Ishikawa (cell line): ENCODE data around the gene LILRA1.

Source experiments
- EGR1 ChIP-seq: IDR thresholded peaks from 2 replicates; pipeline ENCODE4 v1.6.1; 2012
- TAF1 ChIP-seq: IDR thresholded peaks from 2 replicates; pipeline ENCODE4 v1.6.1; 2012; ENCODE audit warnings: low read depth, mild to moderate bottlenecking
- TCF12 ChIP-seq: IDR thresholded peaks from 2 replicates; pipeline ENCODE4 v1.6.1; 2012; ENCODE audit warnings: low read depth
- TF ChIP-seq, protein P1 (sequence below): IDR thresholded peaks from 2 replicates; pipeline ENCODE4 v1.6.1; 2012; ENCODE audit warnings: low read depth, mild to moderate bottlenecking
- TF ChIP-seq, protein P2 (sequence below): IDR thresholded peaks from 2 replicates; pipeline ENCODE4 v1.6.1; 2012

DNA sequence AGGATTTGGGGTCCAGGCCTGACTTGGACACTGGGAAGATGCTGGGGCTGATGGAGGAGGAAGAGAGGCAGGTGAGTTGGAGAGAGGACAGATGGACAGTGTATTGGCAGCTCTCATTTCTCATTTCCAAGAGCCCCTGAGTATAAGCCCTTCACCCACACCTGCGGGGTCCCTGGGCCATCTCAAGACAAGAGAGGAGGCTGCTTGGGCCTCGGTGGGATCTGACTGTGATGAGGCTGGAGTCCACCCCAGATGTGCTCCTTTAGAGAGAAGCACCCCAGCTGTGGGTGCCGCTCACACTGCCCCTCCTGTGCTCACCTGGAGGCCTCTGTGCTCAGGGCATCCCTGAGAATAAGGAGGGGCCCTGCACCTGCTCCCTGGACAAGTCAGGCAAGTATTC is 16.1 kb upstream of the LILRA1 start:
- TF ChIP-seq, protein P1, sequence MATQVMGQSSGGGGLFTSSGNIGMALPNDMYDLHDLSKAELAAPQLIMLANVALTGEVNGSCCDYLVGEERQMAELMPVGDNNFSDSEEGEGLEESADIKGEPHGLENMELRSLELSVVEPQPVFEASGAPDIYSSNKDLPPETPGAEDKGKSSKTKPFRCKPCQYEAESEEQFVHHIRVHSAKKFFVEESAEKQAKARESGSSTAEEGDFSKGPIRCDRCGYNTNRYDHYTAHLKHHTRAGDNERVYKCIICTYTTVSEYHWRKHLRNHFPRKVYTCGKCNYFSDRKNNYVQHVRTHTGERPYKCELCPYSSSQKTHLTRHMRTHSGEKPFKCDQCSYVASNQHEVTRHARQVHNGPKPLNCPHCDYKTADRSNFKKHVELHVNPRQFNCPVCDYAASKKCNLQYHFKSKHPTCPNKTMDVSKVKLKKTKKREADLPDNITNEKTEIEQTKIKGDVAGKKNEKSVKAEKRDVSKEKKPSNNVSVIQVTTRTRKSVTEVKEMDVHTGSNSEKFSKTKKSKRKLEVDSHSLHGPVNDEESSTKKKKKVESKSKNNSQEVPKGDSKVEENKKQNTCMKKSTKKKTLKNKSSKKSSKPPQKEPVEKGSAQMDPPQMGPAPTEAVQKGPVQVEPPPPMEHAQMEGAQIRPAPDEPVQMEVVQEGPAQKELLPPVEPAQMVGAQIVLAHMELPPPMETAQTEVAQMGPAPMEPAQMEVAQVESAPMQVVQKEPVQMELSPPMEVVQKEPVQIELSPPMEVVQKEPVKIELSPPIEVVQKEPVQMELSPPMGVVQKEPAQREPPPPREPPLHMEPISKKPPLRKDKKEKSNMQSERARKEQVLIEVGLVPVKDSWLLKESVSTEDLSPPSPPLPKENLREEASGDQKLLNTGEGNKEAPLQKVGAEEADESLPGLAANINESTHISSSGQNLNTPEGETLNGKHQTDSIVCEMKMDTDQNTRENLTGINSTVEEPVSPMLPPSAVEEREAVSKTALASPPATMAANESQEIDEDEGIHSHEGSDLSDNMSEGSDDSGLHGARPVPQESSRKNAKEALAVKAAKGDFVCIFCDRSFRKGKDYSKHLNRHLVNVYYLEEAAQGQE: no peak
- TF ChIP-seq, protein P2, sequence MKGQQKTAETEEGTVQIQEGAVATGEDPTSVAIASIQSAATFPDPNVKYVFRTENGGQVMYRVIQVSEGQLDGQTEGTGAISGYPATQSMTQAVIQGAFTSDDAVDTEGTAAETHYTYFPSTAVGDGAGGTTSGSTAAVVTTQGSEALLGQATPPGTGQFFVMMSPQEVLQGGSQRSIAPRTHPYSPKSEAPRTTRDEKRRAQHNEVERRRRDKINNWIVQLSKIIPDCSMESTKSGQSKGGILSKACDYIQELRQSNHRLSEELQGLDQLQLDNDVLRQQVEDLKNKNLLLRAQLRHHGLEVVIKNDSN: no peak
- no peak for TF ChIP-seq EGR1
- no peak for TF ChIP-seq TAF1
- TF ChIP-seq TCF12: no peak
